GM18867 (cell line): Measurements from ENCODE around the gene ZNF12.
"Not testable (repeated sequence)": the region's sequence is repeated elsewhere in the genome, so short reads cannot be mapped to it uniquely, and the experiment has no call there.

Experiments
- ATAC-seq: cut with Tn5 transposase; IDR thresholded peaks from one replicate; pipeline ENCODE4 v1.9.1; 2021; ENCODE audit warnings: mild to moderate bottlenecking, moderate library complexity; ENCODE audit not compliant: unreplicated experiment

ZNF12 gene

DNA sequence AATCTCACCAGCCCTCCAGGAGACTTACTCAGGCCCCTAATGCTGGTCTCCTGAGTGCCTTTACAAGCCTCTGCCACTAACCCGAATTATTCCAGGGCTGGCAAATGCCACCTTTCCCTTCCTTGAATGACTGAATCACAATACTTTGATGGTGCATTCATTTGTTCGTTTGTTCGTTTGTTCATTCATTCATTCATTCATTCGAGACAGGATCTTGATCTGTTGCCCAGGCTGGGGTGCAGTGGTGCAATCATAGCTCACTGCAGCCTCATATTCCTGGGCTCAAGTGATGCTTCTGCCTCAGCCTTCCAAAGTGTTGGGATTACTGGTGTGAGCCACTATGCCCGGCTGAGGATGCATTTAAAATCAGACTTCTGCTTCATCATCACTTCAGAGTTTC lies 6.0 kb downstream of the ZNF12 start:
- no peak for ATAC-seq

DNA sequence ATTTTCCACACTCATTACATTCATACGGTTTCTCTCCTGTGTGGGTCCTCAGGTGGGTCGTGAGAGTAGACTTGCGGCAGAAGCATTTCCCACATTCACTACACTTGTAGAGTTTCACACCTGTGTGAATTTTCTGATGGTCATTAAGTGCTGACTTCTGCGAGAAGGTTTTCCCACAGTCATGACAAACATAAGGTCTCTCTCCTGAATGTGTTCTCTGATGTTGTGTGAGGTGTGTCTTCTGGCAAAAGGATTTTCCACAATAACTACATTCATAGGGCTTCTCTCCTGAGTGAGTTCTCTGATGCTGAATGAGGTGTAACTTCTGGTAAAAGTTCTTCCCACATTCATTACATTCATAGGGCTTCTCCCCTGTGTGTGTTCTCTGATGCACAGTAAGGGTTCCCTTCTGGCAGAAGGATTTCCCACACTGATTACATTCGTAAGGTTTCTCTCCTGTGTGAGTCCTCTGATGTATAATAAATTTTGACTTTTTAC lies 15.1 kb downstream of the ZNF12 start:
- no peak for ATAC-seq

GRCh38 chr7:6691103-6691502 lies 15.6 kb downstream of the ZNF12 start:
- no peak for ATAC-seq

DNA sequence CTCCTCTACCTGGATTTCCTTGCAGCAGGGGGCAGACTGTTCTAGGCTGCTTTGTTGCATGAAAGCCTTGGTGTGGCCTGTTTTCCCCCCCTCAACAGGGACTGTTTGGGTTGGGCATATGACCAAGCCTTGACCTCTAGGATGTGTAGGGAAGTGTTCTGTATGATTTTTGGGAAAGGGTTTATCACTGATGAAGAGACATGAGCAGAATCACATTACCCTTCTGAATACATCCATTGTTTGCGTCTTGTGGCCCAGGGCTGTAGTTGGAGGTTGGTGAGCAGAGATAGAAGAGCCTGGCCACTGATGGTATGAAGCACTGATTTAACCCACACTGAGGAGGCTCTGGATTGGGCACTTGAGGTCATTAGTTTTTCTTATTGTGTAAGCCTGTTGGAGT lies 26.6 kb downstream of the ZNF12 start:
- no peak for ATAC-seq

- no peak for ATAC-seq
Measured at GRCh38 chr7:6675807-6676405, 30.8 kb downstream of the ZNF12 start.

DNA sequence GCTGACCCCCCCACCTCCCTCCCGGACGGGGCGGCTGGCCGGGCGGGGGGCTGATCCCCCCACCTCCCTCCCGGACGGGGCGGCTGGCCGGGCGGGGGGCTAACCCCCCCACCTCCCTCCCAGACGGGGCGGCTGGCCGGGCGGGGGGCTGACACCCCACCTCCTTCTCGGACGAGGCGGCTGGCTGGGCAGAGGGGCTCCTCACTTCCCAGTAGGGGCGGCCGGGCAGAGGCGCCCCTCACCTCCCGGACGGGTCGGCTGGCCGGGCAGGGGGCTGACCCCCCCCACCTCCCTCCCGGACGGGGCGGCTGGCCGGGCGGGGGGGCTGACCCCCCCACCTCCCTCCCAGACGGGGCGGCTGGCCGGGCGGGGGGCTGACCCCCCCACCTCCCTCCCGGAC lies 35.9 kb downstream of the ZNF12 start:
- not testable (repeated sequence) for ATAC-seq

DNA sequence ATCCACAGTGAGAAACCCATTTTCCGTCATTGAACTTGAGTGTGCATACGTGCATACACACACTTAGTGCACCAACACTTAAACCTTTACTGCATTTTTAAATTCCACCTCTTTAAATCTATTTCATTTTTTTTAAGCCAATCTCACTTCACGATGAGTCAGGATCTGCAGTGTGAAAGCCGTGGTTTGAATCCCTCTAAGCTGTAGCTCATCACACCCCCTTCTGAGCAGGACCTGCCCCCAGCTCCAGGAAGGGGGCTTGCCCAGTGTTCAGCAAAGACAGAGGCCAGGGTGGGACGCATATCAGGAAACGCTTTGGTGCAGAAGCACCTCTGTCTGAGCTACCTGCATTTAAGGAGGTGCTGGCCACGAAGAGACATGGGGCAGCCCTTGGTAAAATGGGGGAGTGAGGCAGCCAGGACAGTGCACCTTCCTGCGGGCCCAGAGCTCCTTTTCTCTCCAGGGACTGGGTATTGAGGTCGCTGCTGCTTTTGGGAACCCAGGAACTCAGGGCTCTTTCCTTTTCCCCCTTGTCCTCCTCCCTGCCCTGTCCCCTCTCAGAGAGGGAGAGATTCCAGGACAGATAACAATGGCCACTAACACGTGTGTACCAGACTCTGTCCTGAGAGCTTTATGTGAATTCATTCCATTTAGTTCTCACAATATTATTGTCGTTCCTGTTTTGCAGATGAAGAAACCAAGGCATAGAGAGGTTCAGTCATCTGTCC lies 48.0 kb downstream of the ZNF12 start:
- no peak for ATAC-seq

DNA sequence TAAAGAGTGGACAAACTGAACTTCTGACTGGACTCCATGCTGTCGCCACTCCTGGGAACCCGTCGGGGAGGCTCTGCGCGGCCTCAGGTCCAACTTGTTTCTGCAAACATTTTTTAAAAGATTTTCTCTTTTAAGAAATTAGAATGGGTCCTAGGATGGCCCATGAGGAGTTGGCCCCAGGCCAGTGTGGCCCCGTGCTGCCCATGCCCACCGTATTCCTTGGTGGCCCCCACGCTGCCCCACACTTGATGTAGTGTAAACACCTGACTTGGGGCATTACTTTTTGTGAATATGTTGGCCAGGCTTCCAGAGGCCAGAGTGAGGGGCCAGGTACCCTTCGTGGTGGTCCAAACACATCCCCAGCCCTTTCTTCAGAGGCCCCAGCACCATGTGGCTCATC lies 50.3 kb downstream of the ZNF12 start:
- no peak for ATAC-seq

DNA sequence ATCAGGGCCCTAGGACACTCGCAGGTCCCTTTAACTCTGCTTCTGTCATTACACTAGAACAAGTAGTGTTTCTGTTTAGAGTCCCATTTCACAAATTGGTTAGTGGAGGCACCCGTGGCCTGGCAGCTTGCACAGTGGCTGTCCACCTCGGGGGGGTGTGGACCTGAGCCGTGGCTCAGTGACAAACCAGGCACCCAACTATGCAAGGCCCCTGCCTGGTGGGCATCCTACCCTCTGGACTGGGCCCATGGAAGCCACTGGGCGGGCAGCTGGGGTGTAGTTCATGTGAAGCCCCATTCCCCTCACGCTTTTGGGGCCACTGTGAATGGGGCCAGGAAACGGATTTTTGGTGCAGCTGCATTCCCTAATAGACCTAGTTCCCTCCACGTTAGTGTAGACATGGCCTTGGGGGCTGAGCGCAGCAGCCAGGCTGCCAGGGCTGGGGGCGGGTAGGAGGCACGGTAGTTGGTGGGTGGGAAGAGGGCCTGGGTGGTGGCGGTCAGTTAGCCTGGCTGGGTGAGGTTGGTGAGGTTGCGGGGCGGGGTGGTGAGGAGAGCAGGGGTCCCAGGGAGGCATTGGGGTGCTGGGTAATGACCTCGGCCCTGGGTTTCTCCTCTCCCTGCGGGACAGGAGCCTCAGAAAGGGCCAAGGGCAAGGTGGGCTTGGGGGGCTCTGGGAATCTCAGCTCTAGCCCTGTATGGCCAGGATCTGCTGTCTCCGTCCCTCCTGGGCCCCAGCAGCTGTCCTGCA lies 50.9 kb downstream of the ZNF12 start:
- no peak for ATAC-seq

DNA sequence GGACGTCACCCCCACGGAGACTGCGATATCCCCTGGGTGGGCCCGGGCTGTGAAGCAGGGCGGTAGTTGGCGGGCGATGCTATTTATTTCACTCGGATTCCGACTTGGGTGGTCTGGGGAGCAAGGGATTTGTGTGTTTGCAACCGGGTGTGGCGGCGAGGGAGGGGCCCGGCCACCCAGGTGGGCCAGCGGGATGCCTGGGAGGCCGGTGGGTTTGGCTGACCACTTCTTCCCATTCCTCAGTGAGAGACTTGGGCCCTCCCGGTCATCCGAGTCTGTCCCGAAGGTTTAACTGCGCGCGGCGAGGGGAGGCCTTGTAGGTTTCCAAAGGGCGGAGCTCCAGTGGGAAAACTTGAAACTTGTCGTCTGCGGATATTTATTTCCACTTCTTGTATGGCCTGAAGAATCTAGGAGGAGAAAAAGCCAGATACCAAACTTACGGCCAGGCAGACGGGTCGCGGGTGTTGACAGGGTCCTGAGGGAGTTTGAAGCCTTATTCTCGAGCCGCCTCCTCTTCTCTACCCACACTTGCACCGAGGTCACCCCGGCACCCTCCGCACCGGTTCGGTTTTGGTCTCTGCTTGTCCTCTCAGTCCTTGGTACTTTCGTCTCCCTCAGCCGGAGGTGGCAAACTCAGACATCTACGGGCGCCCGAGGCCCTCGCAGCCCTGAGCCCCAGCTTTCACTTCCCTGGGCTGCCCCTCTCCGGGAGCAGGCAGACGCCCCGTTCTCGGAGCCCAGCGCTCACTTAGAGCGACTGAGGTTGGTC lies 51.7 kb downstream of the ZNF12 start:
- ATAC-seq = no peak

DNA sequence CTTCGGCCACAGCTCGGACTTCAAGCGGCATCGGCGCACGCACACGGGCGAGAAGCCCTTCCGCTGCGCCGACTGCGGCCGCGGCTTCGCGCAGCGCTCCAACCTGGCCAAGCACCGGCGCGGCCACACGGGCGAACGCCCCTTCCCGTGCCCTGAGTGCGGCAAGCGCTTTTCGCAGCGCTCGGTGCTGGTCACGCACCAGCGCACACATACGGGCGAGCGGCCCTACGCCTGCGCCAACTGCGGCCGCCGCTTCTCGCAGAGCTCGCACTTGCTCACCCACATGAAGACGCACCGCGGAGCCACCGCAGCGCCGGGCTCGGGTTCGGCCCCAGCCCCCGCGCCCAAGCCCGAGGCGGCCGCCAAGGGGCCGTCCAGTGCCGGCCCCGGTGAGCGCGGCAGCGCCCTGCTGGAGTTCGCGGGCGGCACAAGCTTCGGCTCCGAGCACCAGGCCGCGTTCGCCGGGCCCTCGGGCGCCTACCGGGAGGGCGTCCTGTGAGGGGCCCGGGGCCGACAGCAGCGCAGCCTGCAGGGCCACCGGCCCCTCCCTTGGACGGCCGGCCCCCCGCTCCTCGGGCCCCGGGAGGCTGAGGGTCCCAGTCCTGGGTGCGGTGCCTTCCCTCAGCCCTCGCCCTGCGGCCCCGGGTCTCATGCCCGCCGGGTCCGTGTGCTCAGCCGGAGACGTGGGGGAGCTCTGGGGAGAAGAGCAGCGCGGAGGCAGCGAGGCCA lies 52.5 kb downstream of the ZNF12 start:
- no peak for ATAC-seq

DNA sequence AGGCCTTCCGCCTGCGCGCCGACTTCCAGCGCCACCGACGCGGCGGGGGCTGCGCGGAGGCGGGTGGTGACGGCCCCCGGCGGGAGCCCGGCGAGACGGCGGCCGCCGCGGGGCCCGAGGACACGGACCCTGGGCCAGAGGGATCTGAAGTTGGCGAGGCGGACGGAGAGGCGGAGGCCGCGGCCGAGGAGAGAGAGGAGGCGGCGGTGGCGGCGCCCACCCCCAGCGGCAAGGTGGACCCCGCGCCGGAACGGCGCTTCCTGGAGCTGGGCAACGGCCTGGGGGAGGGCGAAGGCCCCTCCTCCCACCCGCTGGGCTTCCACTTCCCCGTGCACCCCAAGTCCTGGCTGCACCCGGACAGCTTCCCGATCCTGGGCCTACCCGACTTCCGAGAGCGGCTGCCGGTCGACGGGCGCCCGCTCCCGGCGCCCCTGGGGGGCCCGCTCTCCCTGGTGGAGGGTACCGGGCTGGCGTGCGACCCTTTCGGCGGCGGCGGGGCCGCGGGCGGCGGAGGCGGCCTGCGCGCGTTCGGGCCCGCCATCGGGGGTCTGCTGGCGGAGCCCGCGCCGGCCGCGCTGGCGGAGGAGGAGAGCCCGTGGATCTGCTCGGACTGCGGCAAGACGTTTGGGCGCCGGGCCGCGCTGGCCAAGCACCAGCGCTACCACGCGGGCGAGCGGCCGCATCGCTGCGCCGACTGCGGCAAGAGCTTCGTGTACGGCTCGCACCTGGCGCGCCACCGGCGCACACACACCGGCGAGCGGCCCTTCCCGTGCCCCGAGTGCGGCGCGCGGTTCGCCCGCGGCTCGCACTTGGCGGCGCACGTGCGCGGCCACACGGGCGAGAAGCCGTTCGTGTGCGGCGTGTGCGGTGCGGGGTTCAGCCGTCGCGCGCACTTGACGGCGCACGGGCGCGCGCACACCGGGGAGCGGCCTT lies 53.4 kb downstream of the ZNF12 start:
- no peak for ATAC-seq

- ATAC-seq = no peak
Measured at GRCh38 chr7:6652446-6653011, 54.2 kb downstream of the ZNF12 start.

GRCh38 chr7:6651851-6652445 lies 54.8 kb downstream of the ZNF12 start:
- no peak for ATAC-seq

GRCh38 chr7:6650521-6651011 lies 56.2 kb downstream of the ZNF12 start:
- ATAC-seq = no peak

DNA sequence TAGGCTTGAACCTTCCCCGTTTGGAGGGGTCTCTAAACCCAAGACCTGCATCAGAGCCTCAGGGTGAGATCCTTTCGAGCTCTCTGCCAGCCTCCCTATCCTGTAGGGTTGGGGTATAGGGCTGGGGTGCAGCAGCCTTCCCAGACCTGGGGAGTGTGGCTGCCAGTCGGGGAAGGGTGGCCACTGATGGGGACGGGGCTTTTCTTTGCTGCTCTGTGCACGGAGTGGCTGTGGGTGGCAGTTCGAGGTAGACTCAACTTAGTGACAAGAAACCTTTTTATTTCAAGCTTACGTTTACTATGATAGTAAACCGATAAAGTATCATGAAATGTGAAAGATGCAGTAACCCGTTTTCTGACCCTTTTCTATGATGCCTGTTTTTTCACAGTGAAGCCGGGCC lies 56.7 kb downstream of the ZNF12 start:
- no peak for ATAC-seq

DNA sequence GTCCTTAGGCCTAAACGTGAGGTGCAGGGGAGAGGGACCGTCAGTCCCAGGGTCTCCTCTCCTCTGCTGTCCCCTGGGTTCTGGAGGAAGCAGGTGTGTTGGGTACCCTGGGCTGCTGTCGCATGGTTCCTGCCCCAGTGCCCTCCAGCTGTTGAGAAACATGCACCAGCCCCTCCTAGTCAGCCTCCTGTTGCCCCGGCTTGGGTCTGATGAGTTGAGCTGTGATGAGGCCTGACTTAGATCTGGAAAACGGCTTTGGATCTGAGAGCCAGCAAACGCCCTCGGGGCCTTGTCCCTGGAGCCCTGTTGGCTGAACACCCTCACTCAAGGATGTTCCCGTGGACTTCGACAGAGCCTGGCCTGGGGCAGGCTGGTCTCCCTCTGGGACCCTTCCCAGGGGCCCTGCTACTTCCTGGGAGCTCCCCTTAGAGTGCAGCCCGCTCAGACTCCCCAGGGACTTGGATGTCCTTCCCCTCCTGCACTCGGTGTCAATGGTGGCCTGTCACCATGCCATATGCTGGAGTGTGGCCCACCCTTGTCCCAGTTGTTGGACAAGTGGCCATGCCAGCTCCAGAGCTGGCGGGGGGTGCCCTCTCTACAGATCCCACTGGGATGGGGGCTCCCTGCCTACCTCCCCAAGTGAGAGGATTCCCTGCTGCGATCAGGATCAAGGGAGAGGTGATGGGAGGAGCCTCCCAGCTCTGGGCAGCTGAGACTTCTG lies 57.3 kb downstream of the ZNF12 start:
- ATAC-seq = no peak

DNA sequence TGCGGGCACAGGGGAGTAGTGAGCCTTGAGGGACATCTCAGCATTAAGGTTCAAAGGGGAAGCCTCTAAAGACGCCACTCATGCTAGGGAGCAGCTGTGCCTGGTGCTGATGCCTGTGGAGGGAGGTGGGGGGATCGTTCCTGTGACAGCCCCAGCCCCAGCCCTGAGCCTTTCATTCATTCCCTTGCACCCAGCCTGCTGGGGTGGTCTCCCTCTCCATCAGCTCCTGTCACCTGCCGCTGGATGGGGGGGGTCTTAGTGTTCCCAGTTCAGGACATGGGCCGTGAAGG lies 58.0 kb downstream of the ZNF12 start:
- ATAC-seq = no peak
